Right lobe of liver (tissue), 6 donors: Measurements from ENCODE around the gene PLRG1. TPM values are rescaled to one million over a fixed set of nuclear protein-coding genes. Genes with fewer than 3 reads are reported as not detected.

Experiments
- ATAC-seq, 4 donors: fragments of 200-7000 bp; cut with Tn5 transposase; one replicate each; pipeline ENCODE4 v1.9.1; 2020; ENCODE audit warnings: mild to moderate bottlenecking in 4 of 4, moderate library complexity in 4 of 4
- DNase-seq, 3 donors: peaks; one replicate each; pipeline ENCODE4 v3.0.0-alpha.2; 2020
- H3K27ac ChIP-seq, 3 donors: fragments of 200-600 bp; one replicate each; pipeline ENCODE4 v1.8.0; 2022
- H3K27me3 ChIP-seq, 2 donors: fragments of 200-600 bp; one replicate each; pipeline ENCODE4 v1.8.0; 2022
- H3K36me3 ChIP-seq, 4 donors: fragments of 200-600 bp; sonication (generic) in 1 of 4; one replicate each; pipeline versions ENCODE4 v1.5.1 to v1.8.0; 2017 to 2022; ENCODE audit warnings: control low read depth in 1 of 4
- H3K4me1 ChIP-seq, 4 donors: fragments of 200-600 bp; sonication (generic) in 1 of 4; one replicate each; pipeline versions ENCODE4 v1.5.1 to v1.8.0; 2017 to 2022; ENCODE audit warnings: control low read depth in 1 of 4
- H3K4me3 ChIP-seq, 3 donors: fragments of 200-600 bp; one replicate each; pipeline ENCODE4 v1.8.0; 2022
- H3K9me3 ChIP-seq, 4 donors: fragments of 200-600 bp; sonication (generic) in 1 of 4; one replicate each; pipeline versions ENCODE4 v1.5.1 to v1.8.0; 2017 to 2022; ENCODE audit warnings: control low read depth in 1 of 4
- CTCF ChIP-seq, 4 donors: fragments of 200-600 bp in 3 of 4; fragments of 450-650 bp in 1 of 4; IDR thresholded peaks; one replicate each; pipeline versions ENCODE4 v1.5.1 to v1.8.0; 2016 to 2022; ENCODE audit warnings: antibody characterized with exemption in 4 of 4, mild to moderate bottlenecking in 2 of 4
- POLR2A ChIP-seq: fragments of 450-650 bp; IDR thresholded peaks from one replicate; pipeline ENCODE4 v1.6.1; 2017; ENCODE audit warnings: antibody characterized with exemption, mild to moderate bottlenecking
- WGBS: methylation state at CpG from one replicate; pipeline ENCODE4 v1.1.6; 2018; ENCODE audit warnings: low coverage, low lambda C conversion rate; ENCODE audit not compliant: insufficient coverage; ENCODE audit errors: missing lambda C conversion rate; 5-methylcytosine and 5-hydroxymethylcytosine counted together
- intact Hi-C, 2 donors: fragments of 100-400 bp; cut with DNase I; formaldehyde crosslinking; loops; one replicate each; pipeline versions ENCODE4 v1.11.2 to v1.14.1; 2022
- total RNA-seq, 6 experiments: library from RNA; depleted of rRNA in 2 of 6; stranded (reverse); fragments of >200 nt in 2 of 6; fragmentation: NEBNext Ultra II Directional in 3 of 6; extraction: Animal tissue kit (Norgen Biotek cat#: 25700) in 3 of 6; gene quantifications; one replicate each; pipeline versions ENCODE4 v1.1.0 to v1.2.4, GENCODE V29; 2016 to 2023
- donor health status: DM: no; HTN: yes; CAD: no.
- donor health status: DM: no; HTN: no; CAD: no.
- donor health status: DM: no; HTN: no; CAD: no.
- donor health status: DM: no; HTN: yes; CAD: no.
- donor health status: DM: no; HTN: yes; CAD: no.

The PLRG1 gene
- total RNA-seq, 6 experiments from 2014 or later, result 33.1 to 55.8 (median 39.2) TPM

- TF ChIP-seq CTCF (IDR thresholded peaks at IDR 0.05), result no peak
- TF ChIP-seq POLR2A, result peak; percentile 82
- Histone ChIP-seq H3K27ac (peak within 1 kb of the TSS; percentile 69 to 91 (median 86)), H3K4me1 (peaks cover 0 to 23% (median 1%) of the 10 kb centered on the region in 4 donors), H3K36me3 (peaks cover 0 to 33% (median 13%) of the 10 kb centered on the region in 4 donors), H3K4me3 (peak within 1 kb of the TSS; percentile 22 to 56 (median 48)), H3K27me3 (no peaks in the 10 kb centered on the region), H3K9me3 (no peaks in the 10 kb centered on the region)
- DNase-seq, result no peak
- intact Hi-C loops, result loop anchor here in 1 of 2 donors (5.0 kb wide), 1 partner anchor 55 kb away; no protein-coding TSS in a partner anchor
- WGBS, result 47% methylated on average over 2 of the region's 2 CpGs
- peak; percentile 12 to 49 (median 39) for ATAC-seq
Observed at GRCh38 chr4:154562697-154563254, 12.6 kb upstream of the PLRG1 start, which contains the start of gene FGB. Gene FGB (plus strand): TSS chr4:154563011. CDS start chr4:154563019, 8 bp downstream.

- H3K4me3 ChIP-seq, result peak overlapping the region in 2 of 3 donors; percentile 1 to 9
Observed at GRCh38 chr4:154560824-154561231, 10.6 kb upstream of the PLRG1 start.

GRCh38 chr4:154560419-154560801, 10.2 kb upstream of the PLRG1 start:
- ATAC-seq (peak in 2 of 4 donors; percentile 15 to 30), DNase-seq (no peak)
- intact Hi-C loops, result loop anchor here in 1 of 2 donors (5.0 kb wide), 1 partner anchor 57 kb away; no protein-coding TSS in a partner anchor
- H3K4me1 ChIP-seq, result peaks cover 0 to 7% (median 1%) of the 10 kb centered on the region in 4 donors
- peak overlapping the region; percentile 45 to 91 (median 86) for H3K27ac ChIP-seq
- no peak overlapping the region for H3K4me3 ChIP-seq
- TF ChIP-seq POLR2A (no peak), CTCF (IDR thresholded peaks at IDR 0.05) (no peak)
- no peaks in the 10 kb centered on the region for H3K27me3 ChIP-seq
- WGBS, result 10% methylated on average over 1 of the region's 1 CpG
- no peaks in the 10 kb centered on the region for H3K9me3 ChIP-seq
- H3K36me3 ChIP-seq, result peaks cover 0 to 9% (median 3%) of the 10 kb centered on the region in 4 donors

More at GRCh38 chr4:154560824-154561231, 10.6 kb upstream of the PLRG1 start:
- H3K4me1 ChIP-seq, result peaks cover 0 to 7% (median 1%) of the 10 kb centered on the region in 4 donors
- peak in 1 of 4 donors; percentile 2 for TF ChIP-seq CTCF (IDR thresholded peaks at IDR 0.05)
- peak; percentile 21 for TF ChIP-seq POLR2A
- no peaks in the 10 kb centered on the region for H3K9me3 ChIP-seq
- H3K27me3 ChIP-seq, result no peaks in the 10 kb centered on the region
- intact Hi-C loops, result loop anchor here in 1 of 2 donors (5.0 kb wide), 1 partner anchor 56 kb away; no protein-coding TSS in a partner anchor
- peaks cover 0 to 13% (median 5%) of the 10 kb centered on the region in 4 donors for H3K36me3 ChIP-seq
- peak overlapping the region; percentile 65 to 91 (median 86) for H3K27ac ChIP-seq
- DNase-seq (no peak), ATAC-seq (peak; percentile 46 to 73 (median 66))
- 20% methylated on average over 4 of the region's 4 CpGs for WGBS

- Histone ChIP-seq H3K27ac (peak overlapping the region; percentile 45 to 91 (median 86)), H3K27me3 (no peaks in the 10 kb centered on the region), H3K36me3 (peaks cover 0 to 6% (median 1%) of the 10 kb centered on the region in 4 donors), H3K4me3 (peak overlapping the region in 2 of 3 donors; percentile 17 to 22), H3K9me3 (no peaks in the 10 kb centered on the region), H3K4me1 (peaks cover 0 to 7% (median 1%) of the 10 kb centered on the region in 4 donors)
- DNase-seq (peak in 1 of 3 donors; percentile 78), ATAC-seq (peak; percentile 60 to 85 (median 72))
- WGBS, result 17% methylated on average over 9 of the region's 9 CpGs
- TF ChIP-seq POLR2A, result no peak
- peak; percentile 46 to 71 (median 65) for TF ChIP-seq CTCF (IDR thresholded peaks at IDR 0.05)
- intact Hi-C loops, result loop anchor here (5.0 kb wide), 2 partner anchors 58 to 63 kb away; no protein-coding TSS in a partner anchor
Observed at GRCh38 chr4:154559494-154560418, 9.6 kb upstream of the PLRG1 start.
